Progenitor cell of endocrine pancreas (in vitro differentiated cells): ENCODE results near the gene ERV3-1. TPM values are rescaled to one million over a fixed set of nuclear protein-coding genes. Genes with fewer than 3 reads are reported as not detected.

Source experiments
- DNase-seq: peaks from one replicate; pipeline ENCODE4 v3.0.0; 2021; ENCODE audit warnings: low spot score; ENCODE audit not compliant: unreplicated experiment
- H3K27ac Mint-ChIP-seq: 2 replicates; pipeline ENCODE4 v1.8.0; 2021; ENCODE audit warnings: mild to moderate bottlenecking, moderate library complexity, mixed read lengths
- H3K27me3 Mint-ChIP-seq: 2 replicates; pipeline ENCODE4 v1.8.0; 2021; ENCODE audit warnings: mixed read lengths
- H3K36me3 Mint-ChIP-seq: 2 replicates; pipeline ENCODE4 v1.8.0; 2022; ENCODE audit warnings: mixed read lengths; ENCODE audit not compliant: insufficient read depth
- H3K4me1 Mint-ChIP-seq: 2 replicates; pipeline ENCODE4 v1.8.0; 2021; ENCODE audit warnings: low read depth, mixed read lengths
- H3K4me3 Mint-ChIP-seq: 2 replicates; pipeline ENCODE4 v1.8.0; 2021; ENCODE audit warnings: low read depth, mild to moderate bottlenecking, moderate library complexity, mixed read lengths
- H3K9me3 Mint-ChIP-seq: 2 replicates; pipeline ENCODE4 v1.8.0; 2021; ENCODE audit warnings: low read depth, mixed read lengths
- total RNA-seq: library from RNA; stranded (reverse); gene quantifications from 2 replicates; pipeline ENCODE4 v1.2.1, GENCODE V29; 2021
- TF ChIP-seq, protein P1 (sequence below): fragments of 200-600 bp; sonication (generic); IDR thresholded peaks from one replicate; pipeline ENCODE4 v1.5.0; 2021; ENCODE audit warnings: antibody characterized with exemption, mild to moderate bottlenecking; ENCODE audit not compliant: unreplicated experiment

The ERV3-1 gene
- total RNA-seq, 1 donor from 2014 or later, result 77.2 TPM

DNA sequence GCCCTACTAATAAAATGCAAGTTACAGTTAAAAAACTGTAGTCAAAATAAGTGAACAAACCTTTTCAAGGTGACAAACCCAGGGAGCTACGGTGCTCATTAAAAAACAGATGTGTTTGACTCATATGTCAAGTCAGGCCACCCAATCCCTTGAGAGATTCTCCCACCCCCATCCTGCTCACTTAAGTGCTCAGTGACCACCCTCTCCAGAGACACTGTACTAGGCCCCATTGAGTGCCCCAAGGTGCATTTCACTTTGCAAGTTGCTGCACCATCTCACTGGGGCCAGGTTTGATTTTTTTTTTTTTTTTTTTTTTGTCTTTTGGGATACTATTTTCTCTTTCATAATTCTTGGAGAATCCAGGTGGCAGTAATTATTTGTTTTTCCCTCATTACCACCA lies 1.9 kb downstream of the ERV3-1 start:
- peak overlapping the region; percentile 88 for H3K27ac Mint-ChIP-seq
- peak overlapping the region; percentile 97 for H3K4me3 Mint-ChIP-seq
- peaks cover 53% of the 10 kb centered on the region for H3K36me3 Mint-ChIP-seq

DNA sequence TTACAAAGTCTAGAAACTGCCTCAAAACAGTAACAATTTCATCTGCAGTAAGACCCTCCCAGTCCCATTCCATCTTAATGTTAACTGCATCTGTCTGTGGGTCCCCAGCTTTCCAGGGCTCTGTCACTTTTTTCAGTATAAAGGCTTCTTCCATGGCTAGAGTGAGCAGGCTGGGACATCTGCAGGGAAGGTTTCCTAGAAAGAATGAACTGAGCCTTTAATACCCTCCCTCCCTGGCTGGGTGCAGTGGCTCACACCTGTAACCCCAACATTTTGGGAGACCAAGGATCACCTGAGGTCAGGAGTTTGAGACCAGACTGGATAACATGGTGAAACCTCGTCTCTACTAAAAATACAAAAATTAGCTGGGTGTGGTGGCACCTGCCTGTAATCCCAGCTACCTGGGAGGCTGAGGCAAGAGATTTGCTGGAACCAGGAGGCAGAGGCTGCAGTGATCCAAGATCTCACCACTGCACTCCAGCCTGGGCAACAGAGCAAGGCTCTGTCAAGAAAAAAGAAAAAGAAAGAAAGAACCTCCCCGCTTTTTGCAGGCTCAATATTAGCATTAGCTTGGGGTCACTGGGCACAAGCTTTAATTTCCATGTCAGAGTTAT lies 3.4 kb downstream of the ERV3-1 start:
- H3K4me1 Mint-ChIP-seq, result peaks cover 9% of the 10 kb centered on the region
- TF ChIP-seq, protein P1, sequence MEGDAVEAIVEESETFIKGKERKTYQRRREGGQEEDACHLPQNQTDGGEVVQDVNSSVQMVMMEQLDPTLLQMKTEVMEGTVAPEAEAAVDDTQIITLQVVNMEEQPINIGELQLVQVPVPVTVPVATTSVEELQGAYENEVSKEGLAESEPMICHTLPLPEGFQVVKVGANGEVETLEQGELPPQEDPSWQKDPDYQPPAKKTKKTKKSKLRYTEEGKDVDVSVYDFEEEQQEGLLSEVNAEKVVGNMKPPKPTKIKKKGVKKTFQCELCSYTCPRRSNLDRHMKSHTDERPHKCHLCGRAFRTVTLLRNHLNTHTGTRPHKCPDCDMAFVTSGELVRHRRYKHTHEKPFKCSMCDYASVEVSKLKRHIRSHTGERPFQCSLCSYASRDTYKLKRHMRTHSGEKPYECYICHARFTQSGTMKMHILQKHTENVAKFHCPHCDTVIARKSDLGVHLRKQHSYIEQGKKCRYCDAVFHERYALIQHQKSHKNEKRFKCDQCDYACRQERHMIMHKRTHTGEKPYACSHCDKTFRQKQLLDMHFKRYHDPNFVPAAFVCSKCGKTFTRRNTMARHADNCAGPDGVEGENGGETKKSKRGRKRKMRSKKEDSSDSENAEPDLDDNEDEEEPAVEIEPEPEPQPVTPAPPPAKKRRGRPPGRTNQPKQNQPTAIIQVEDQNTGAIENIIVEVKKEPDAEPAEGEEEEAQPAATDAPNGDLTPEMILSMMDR, result no peak
- peaks cover 44% of the 10 kb centered on the region for H3K9me3 Mint-ChIP-seq
- H3K27me3 Mint-ChIP-seq, result no peaks in the 10 kb centered on the region
- peaks cover 68% of the 10 kb centered on the region for H3K36me3 Mint-ChIP-seq
- DNase-seq, result no peak
- no peak overlapping the region for H3K4me3 Mint-ChIP-seq
- peak overlapping the region; percentile 33 for H3K27ac Mint-ChIP-seq

More for the DNA sequence above, 1.9 kb downstream of the ERV3-1 start:
- Mint-ChIP-seq H3K4me1 (peaks cover 9% of the 10 kb centered on the region), H3K9me3 (peaks cover 29% of the 10 kb centered on the region), H3K27me3 (no peaks in the 10 kb centered on the region)
- TF ChIP-seq, protein P1, result no peak
- no peak for DNase-seq

DNA sequence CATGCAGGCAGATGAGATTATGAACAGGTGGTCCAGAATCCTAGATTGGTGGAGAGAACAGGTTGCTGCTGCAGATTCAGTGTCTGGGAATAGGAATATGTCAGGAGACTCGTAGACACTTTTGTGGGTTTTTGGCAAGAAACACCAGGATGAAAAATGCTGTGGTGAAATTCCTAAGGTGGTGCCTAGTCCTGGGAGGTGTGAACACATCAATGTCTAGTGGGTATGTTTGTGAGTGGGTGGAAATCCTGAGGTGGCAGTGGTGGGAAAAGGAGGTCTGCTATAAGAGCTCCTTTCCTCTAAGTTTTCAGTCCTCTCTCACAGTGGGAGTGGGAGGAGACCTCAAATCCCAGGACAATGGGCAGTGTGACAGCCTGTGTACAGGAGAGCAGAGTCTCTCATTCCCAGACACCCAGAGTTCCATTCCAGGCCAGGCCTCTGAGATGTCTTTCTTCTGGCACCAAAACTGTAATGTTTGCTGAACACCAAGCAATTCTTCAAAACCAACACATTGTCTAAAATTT lies 5.1 kb downstream of the ERV3-1 start:
- peaks cover 59% of the 10 kb centered on the region for H3K9me3 Mint-ChIP-seq
- DNase-seq, result no peak
- no peak overlapping the region for H3K27ac Mint-ChIP-seq
- TF ChIP-seq, protein P1, result no peak
- H3K27me3 Mint-ChIP-seq, result no peaks in the 10 kb centered on the region
- peaks cover 8% of the 10 kb centered on the region for H3K4me1 Mint-ChIP-seq
- peaks cover 85% of the 10 kb centered on the region for H3K36me3 Mint-ChIP-seq
- H3K4me3 Mint-ChIP-seq, result no peak overlapping the region

DNA sequence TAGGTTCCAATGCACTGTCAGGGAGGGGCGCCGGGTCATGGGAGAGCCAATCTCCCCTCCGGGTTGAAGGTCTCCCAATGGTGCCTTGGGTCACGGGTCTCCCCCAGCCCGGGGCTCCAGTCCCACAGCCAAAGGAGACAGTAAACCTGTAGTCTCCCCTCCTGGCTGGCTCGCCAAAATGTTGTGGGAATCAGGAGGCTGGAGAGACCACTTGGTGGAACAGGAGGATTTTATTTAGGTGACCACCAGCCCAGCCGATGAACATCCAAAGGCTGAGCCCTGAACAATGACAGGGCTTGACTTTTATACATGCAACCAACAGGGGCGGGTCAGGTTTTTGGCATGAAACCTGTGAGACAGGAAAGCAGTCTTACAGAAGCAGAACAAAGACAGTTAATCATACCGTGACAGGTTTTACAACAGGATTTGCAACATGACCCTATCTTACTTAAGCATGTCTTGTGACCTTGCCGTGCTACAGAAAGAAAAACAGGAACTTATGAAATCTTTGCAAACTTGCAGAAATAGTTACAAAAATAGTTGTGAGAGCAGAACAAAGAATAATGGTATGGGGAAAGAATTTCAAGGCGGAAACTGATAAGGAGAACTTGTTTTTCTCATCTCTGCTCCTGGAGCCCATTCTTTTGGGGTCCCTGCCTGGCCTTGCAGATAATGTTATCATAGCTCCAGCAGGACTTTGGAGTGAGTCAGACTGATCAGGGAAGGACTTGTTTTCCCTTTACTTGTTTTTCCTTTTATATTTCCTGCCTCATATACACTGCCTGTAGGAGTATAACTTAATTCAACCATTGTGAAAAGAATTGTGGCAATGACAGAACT lies 7.1 kb downstream of the ERV3-1 start:
- TF ChIP-seq, protein P1, result no peak
- no peaks in the 10 kb centered on the region for H3K4me1 Mint-ChIP-seq
- H3K36me3 Mint-ChIP-seq, result peaks cover 87% of the 10 kb centered on the region
- peak overlapping the region; percentile 56 for H3K27ac Mint-ChIP-seq
- H3K4me3 Mint-ChIP-seq, result no peak overlapping the region
- peaks cover 63% of the 10 kb centered on the region for H3K9me3 Mint-ChIP-seq
- no peaks in the 10 kb centered on the region for H3K27me3 Mint-ChIP-seq
- no peak for DNase-seq

DNA sequence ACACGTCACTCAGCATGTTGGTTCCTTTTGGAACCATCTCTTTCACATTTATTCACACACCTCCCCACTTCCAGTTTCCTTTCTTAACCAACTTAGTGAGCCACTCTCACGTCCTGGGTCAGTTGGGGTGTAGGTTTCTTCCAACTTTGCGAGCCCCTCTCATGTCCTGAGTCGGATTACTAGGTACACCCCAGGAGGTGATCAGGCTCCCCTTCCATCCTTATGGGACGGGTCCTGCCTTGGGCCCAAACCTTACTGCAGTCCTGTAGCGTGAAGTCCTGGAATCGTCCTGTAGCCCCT lies 7.7 kb downstream of the ERV3-1 start:
- Mint-ChIP-seq H3K9me3 (peaks cover 68% of the 10 kb centered on the region), H3K36me3 (peaks cover 87% of the 10 kb centered on the region), H3K27me3 (no peaks in the 10 kb centered on the region), H3K4me1 (no peaks in the 10 kb centered on the region), H3K4me3 (no peak overlapping the region), H3K27ac (peak overlapping the region; percentile 56)
- DNase-seq, result no peak
- TF ChIP-seq, protein P1, result no peak
